Vagina (tissue), 2 donors: ENCODE data around the gene ELAC2. TPM values are rescaled to one million over a fixed set of nuclear protein-coding genes. Genes with fewer than 3 reads are reported as not detected.

Source experiments
- DNase-seq, 2 donors: peaks; one replicate each; pipeline ENCODE4 v3.0.0-alpha.2; 2017; ENCODE audit errors: extremely low spot score in 2 of 2
- H3K27ac ChIP-seq: fragments of 200-600 bp; sonication (generic); one replicate; pipeline ENCODE4 v1.5.1; 2019
- H3K27me3 ChIP-seq: fragments of 200-600 bp; sonication (generic); one replicate; pipeline ENCODE4 v1.5.1; 2019
- H3K36me3 ChIP-seq, 2 donors: fragments of 200-600 bp; sonication (generic); one replicate each; pipeline ENCODE4 v1.5.1; 2017 to 2019
- H3K4me1 ChIP-seq: fragments of 200-600 bp; sonication (generic); one replicate; pipeline ENCODE4 v1.5.1; 2019
- H3K4me3 ChIP-seq, 2 donors: fragments of 200-600 bp; sonication (generic); 1 replicate in 1 of 2; 2 replicates in 1 of 2; pipeline ENCODE4 v1.5.1; 2016 to 2019
- H3K9me3 ChIP-seq: fragments of 200-600 bp; sonication (generic); one replicate; pipeline ENCODE4 v1.5.1; 2019
- CTCF ChIP-seq, 3 experiments: fragments of 450-650 bp in 2 of 3; fragments of 200-600 bp in 1 of 3; sonication (generic) in 1 of 3; IDR thresholded peaks; one replicate each; pipeline ENCODE4 v1.5.1; 2017 to 2019; ENCODE audit warnings: antibody characterized with exemption in 3 of 3, mild to moderate bottlenecking in 2 of 3, moderate library complexity in 2 of 3
- POLR2A ChIP-seq, 2 donors: fragments of 450-650 bp; IDR thresholded peaks; one replicate each; pipeline ENCODE4 v1.6.1; 2017; ENCODE audit warnings: antibody characterized with exemption in 2 of 2, mild to moderate bottlenecking in 2 of 2, moderate library complexity in 2 of 2
- POLR2AphosphoS5 ChIP-seq, 2 donors: sonication (generic); formaldehyde crosslinking; IDR thresholded peaks; one replicate each; pipeline ENCODE4 v1.9.0; 2017; ENCODE audit warnings: antibody characterized with exemption in 2 of 2, mild to moderate bottlenecking in 2 of 2, low read depth in 1 of 2; ENCODE audit not compliant: insufficient read depth in 1 of 2
- intact Hi-C: fragments of 100-400 bp; cut with DNase I; formaldehyde crosslinking; loops from one replicate; pipeline ENCODE4 v1.15.1; 2023
- total RNA-seq: library from RNA; depleted of rRNA; stranded (reverse); fragments of >200 nt; gene quantifications from one replicate; pipeline ENCODE4 v1.2.3, GENCODE V29; 2016

ELAC2 gene, protein sequence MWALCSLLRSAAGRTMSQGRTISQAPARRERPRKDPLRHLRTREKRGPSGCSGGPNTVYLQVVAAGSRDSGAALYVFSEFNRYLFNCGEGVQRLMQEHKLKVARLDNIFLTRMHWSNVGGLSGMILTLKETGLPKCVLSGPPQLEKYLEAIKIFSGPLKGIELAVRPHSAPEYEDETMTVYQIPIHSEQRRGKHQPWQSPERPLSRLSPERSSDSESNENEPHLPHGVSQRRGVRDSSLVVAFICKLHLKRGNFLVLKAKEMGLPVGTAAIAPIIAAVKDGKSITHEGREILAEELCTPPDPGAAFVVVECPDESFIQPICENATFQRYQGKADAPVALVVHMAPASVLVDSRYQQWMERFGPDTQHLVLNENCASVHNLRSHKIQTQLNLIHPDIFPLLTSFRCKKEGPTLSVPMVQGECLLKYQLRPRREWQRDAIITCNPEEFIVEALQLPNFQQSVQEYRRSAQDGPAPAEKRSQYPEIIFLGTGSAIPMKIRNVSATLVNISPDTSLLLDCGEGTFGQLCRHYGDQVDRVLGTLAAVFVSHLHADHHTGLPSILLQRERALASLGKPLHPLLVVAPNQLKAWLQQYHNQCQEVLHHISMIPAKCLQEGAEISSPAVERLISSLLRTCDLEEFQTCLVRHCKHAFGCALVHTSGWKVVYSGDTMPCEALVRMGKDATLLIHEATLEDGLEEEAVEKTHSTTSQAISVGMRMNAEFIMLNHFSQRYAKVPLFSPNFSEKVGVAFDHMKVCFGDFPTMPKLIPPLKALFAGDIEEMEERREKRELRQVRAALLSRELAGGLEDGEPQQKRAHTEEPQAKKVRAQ
- 134 TPM for total RNA-seq

GRCh38 chr17:13017655-13018459, at the start of gene ELAC2:
Gene ELAC2, minus strand, starts transcription at chr17:13018027. Its CDS starts 80 bp downstream, at chr17:13017947.
- peak within 1 kb of the TSS; percentile 92 to 98 for H3K4me3 ChIP-seq
- H3K36me3 ChIP-seq: peaks cover 3 to 31% of the 10 kb centered on the region in 2 donors
- H3K4me1 ChIP-seq: peaks cover 18% of the 10 kb centered on the region
- H3K27ac ChIP-seq: peak within 1 kb of the TSS; percentile 76
- H3K27me3 ChIP-seq: no peaks in the 10 kb centered on the region
- no peaks in the 10 kb centered on the region for H3K9me3 ChIP-seq
- peak; percentile 99 for DNase-seq
- intact Hi-C loops: no loop called here
- TF ChIP-seq CTCF (IDR thresholded peaks at IDR 0.05) (no peak), POLR2A (IDR thresholded peaks at IDR 0.05) (peak in 1 of 2 donors; percentile 42), POLR2AphosphoS5 (IDR thresholded peaks at IDR 0.05; ENCODE audit: insufficient read depth in 1 of 2, low read depth in 1 of 2) (peak; percentile 82 to 98)

- TF ChIP-seq POLR2A (IDR thresholded peaks at IDR 0.05) (no peak), CTCF (IDR thresholded peaks at IDR 0.05) (no peak), POLR2AphosphoS5 (IDR thresholded peaks at IDR 0.05; ENCODE audit: insufficient read depth in 1 of 2, low read depth in 1 of 2) (no peak)
- no peak overlapping the region for H3K4me3 ChIP-seq
- H3K27ac ChIP-seq: no peak overlapping the region
- intact Hi-C loops: no loop called here
- H3K27me3 ChIP-seq: no peaks in the 10 kb centered on the region
- H3K4me1 ChIP-seq: peaks cover 7% of the 10 kb centered on the region
- no peaks in the 10 kb centered on the region for H3K9me3 ChIP-seq
- DNase-seq: no peak
- no peaks in the 10 kb centered on the region for H3K36me3 ChIP-seq
These were observed 47.2 kb upstream of the ELAC2 start for GRCh38 chr17:13065032-13065431.

- Histone ChIP-seq H3K36me3 (no peaks in the 10 kb centered on the region), H3K27me3 (no peaks in the 10 kb centered on the region), H3K9me3 (no peaks in the 10 kb centered on the region), H3K27ac (no peak overlapping the region), H3K4me3 (no peak overlapping the region), H3K4me1 (no peaks in the 10 kb centered on the region)
- TF ChIP-seq CTCF (IDR thresholded peaks at IDR 0.05) (no peak), POLR2A (IDR thresholded peaks at IDR 0.05) (no peak), POLR2AphosphoS5 (IDR thresholded peaks at IDR 0.05; ENCODE audit: insufficient read depth in 1 of 2, low read depth in 1 of 2) (no peak)
- intact Hi-C loops: no loop called here
- DNase-seq: no peak
These were observed 37.3 kb upstream of the ELAC2 start for GRCh38 chr17:13055131-13055530.

GRCh38 chr17:13054666-13055065, 36.8 kb upstream of the ELAC2 start:
- Histone ChIP-seq H3K4me1 (no peaks in the 10 kb centered on the region), H3K36me3 (no peaks in the 10 kb centered on the region), H3K4me3 (no peak overlapping the region), H3K27ac (no peak overlapping the region), H3K9me3 (no peaks in the 10 kb centered on the region), H3K27me3 (no peaks in the 10 kb centered on the region)
- DNase-seq: no peak
- TF ChIP-seq POLR2AphosphoS5 (IDR thresholded peaks at IDR 0.05; ENCODE audit: insufficient read depth in 1 of 2, low read depth in 1 of 2): no peak
- no peak for TF ChIP-seq POLR2A (IDR thresholded peaks at IDR 0.05)
- no peak for TF ChIP-seq CTCF (IDR thresholded peaks at IDR 0.05)
- intact Hi-C loops: no loop called here
